ENCODE data around the gene MTSS2.

MTSS2 gene

GRCh38 chr16:70695331-70696070 is 9.6 kb upstream of the MTSS2 start:
- Histone ChIP-seq H3K9me3 (ENCODE audit: insufficient read depth, low read depth, low read length) (no peaks in the 10 kb centered on the region), H3K27ac (ENCODE audit: low read length) (no peak overlapping the region), H3K4me1 (ENCODE audit: insufficient read depth, low read length) (peaks cover 23% of the 10 kb centered on the region), H3K36me3 (ENCODE audit: insufficient read depth, low read depth, low read length) (no peaks in the 10 kb centered on the region), H3K27me3 (ENCODE audit: insufficient read depth, low read length) (no peaks in the 10 kb centered on the region), H3K9ac (ENCODE audit: low read depth, low read length) (peak overlapping the region; percentile 21; the same call in 1 of the 2 replicates), H3K4me3 (ENCODE audit: low read length) (no peak overlapping the region)

GRCh38 chr16:70694868-70695218 is 9.0 kb upstream of the MTSS2 start:
- H3K36me3 ChIP-seq (ENCODE audit: insufficient read depth, low read depth, low read length): no peaks in the 10 kb centered on the region
- H3K9me3 ChIP-seq (ENCODE audit: insufficient read depth, low read depth, low read length): no peaks in the 10 kb centered on the region
- H3K4me3 ChIP-seq (ENCODE audit: low read length): no peak overlapping the region
- H3K9ac ChIP-seq (ENCODE audit: low read depth, low read length): no peak overlapping the region
- H3K27ac ChIP-seq (ENCODE audit: low read length): peak overlapping the region; percentile 64
- H3K27me3 ChIP-seq (ENCODE audit: insufficient read depth, low read length): no peaks in the 10 kb centered on the region
- peaks cover 23% of the 10 kb centered on the region for H3K4me1 ChIP-seq (ENCODE audit: insufficient read depth, low read length)

- no peak overlapping the region for H3K4me3 ChIP-seq (ENCODE audit: low read length)
- peaks cover 23% of the 10 kb centered on the region for H3K4me1 ChIP-seq (ENCODE audit: insufficient read depth, low read length)
- no peaks in the 10 kb centered on the region for H3K27me3 ChIP-seq (ENCODE audit: insufficient read depth, low read length)
- peak overlapping the region; percentile 37; the same call in 1 of the 2 replicates for H3K9ac ChIP-seq (ENCODE audit: low read depth, low read length)
- H3K9me3 ChIP-seq (ENCODE audit: insufficient read depth, low read depth, low read length): no peaks in the 10 kb centered on the region
- peak overlapping the region; percentile 64 for H3K27ac ChIP-seq (ENCODE audit: low read length)
- no peaks in the 10 kb centered on the region for H3K36me3 ChIP-seq (ENCODE audit: insufficient read depth, low read depth, low read length)
Observed at GRCh38 chr16:70694088-70694867, 8.4 kb upstream of the MTSS2 start.

- Histone ChIP-seq H3K9ac (ENCODE audit: low read depth, low read length) (peak overlapping the region; percentile 37; the same call in 1 of the 2 replicates), H3K27ac (ENCODE audit: low read length) (no peak overlapping the region), H3K9me3 (ENCODE audit: insufficient read depth, low read depth, low read length) (no peaks in the 10 kb centered on the region), H3K4me3 (ENCODE audit: low read length) (no peak overlapping the region), H3K36me3 (ENCODE audit: insufficient read depth, low read depth, low read length) (no peaks in the 10 kb centered on the region), H3K27me3 (ENCODE audit: insufficient read depth, low read length) (no peaks in the 10 kb centered on the region), H3K4me1 (ENCODE audit: insufficient read depth, low read length) (peaks cover 23% of the 10 kb centered on the region)
Observed at GRCh38 chr16:70692873-70693671, 7.2 kb upstream of the MTSS2 start.

- Histone ChIP-seq H3K27me3 (ENCODE audit: insufficient read depth, low read length) (no peaks in the 10 kb centered on the region), H3K36me3 (ENCODE audit: insufficient read depth, low read depth, low read length) (no peaks in the 10 kb centered on the region), H3K9ac (ENCODE audit: low read depth, low read length) (no peak overlapping the region), H3K27ac (ENCODE audit: low read length) (no peak overlapping the region), H3K4me1 (ENCODE audit: insufficient read depth, low read length) (peaks cover 25% of the 10 kb centered on the region), H3K9me3 (ENCODE audit: insufficient read depth, low read depth, low read length) (no peaks in the 10 kb centered on the region), H3K4me3 (ENCODE audit: low read length) (no peak overlapping the region)
Observed at GRCh38 chr16:70692130-70692872, 6.4 kb upstream of the MTSS2 start.

- Histone ChIP-seq H3K9ac (ENCODE audit: low read depth, low read length) (no peak overlapping the region), H3K27ac (ENCODE audit: low read length) (no peak overlapping the region), H3K9me3 (ENCODE audit: insufficient read depth, low read depth, low read length) (no peaks in the 10 kb centered on the region), H3K4me1 (ENCODE audit: insufficient read depth, low read length) (peaks cover 29% of the 10 kb centered on the region), H3K36me3 (ENCODE audit: insufficient read depth, low read depth, low read length) (no peaks in the 10 kb centered on the region), H3K4me3 (ENCODE audit: low read length) (no peak overlapping the region), H3K27me3 (ENCODE audit: insufficient read depth, low read length) (peaks cover 5% of the 10 kb centered on the region; the same call in 1 of the 2 replicates)
Observed at GRCh38 chr16:70691223-70692129, 5.6 kb upstream of the MTSS2 start.

- peaks cover 10% of the 10 kb centered on the region; the same call in 1 of the 2 replicates for H3K27me3 ChIP-seq (ENCODE audit: insufficient read depth, low read length)
- no peaks in the 10 kb centered on the region for H3K9me3 ChIP-seq (ENCODE audit: insufficient read depth, low read depth, low read length)
- H3K4me3 ChIP-seq (ENCODE audit: low read length): no peak overlapping the region
- no peak overlapping the region for H3K9ac ChIP-seq (ENCODE audit: low read depth, low read length)
- H3K27ac ChIP-seq (ENCODE audit: low read length): no peak overlapping the region
- H3K4me1 ChIP-seq (ENCODE audit: insufficient read depth, low read length): peaks cover 21% of the 10 kb centered on the region
- H3K36me3 ChIP-seq (ENCODE audit: insufficient read depth, low read depth, low read length): no peaks in the 10 kb centered on the region
Observed at GRCh38 chr16:70689970-70690891, 4.4 kb upstream of the MTSS2 start.

- Histone ChIP-seq H3K4me1 (ENCODE audit: insufficient read depth, low read length) (peaks cover 20% of the 10 kb centered on the region; the same call in 1 of the 2 replicates), H3K4me3 (ENCODE audit: low read length) (no peak overlapping the region), H3K27me3 (ENCODE audit: insufficient read depth, low read length) (peaks cover 17% of the 10 kb centered on the region; the same call in 1 of the 2 replicates), H3K27ac (ENCODE audit: low read length) (no peak overlapping the region), H3K9me3 (ENCODE audit: insufficient read depth, low read depth, low read length) (no peaks in the 10 kb centered on the region), H3K36me3 (ENCODE audit: insufficient read depth, low read depth, low read length) (no peaks in the 10 kb centered on the region), H3K9ac (ENCODE audit: low read depth, low read length) (no peak overlapping the region)
Observed at GRCh38 chr16:70689035-70689969, 3.4 kb upstream of the MTSS2 start.

- Histone ChIP-seq H3K4me1 (ENCODE audit: insufficient read depth, low read length) (peaks cover 12% of the 10 kb centered on the region; the same call in 1 of the 2 replicates), H3K27ac (ENCODE audit: low read length) (no peak overlapping the region), H3K36me3 (ENCODE audit: insufficient read depth, low read depth, low read length) (no peaks in the 10 kb centered on the region), H3K4me3 (ENCODE audit: low read length) (no peak overlapping the region), H3K9me3 (ENCODE audit: insufficient read depth, low read depth, low read length) (no peaks in the 10 kb centered on the region), H3K9ac (ENCODE audit: low read depth, low read length) (0 out of 2 replicates have a peak overlapping the region, but pooled peaks have one; percentile 12), H3K27me3 (ENCODE audit: insufficient read depth, low read length) (peaks cover 17% of the 10 kb centered on the region; the same call in 1 of the 2 replicates)
Observed at GRCh38 chr16:70688246-70688742, 2.4 kb upstream of the MTSS2 start.

Data from iPS-20b (cell line).